HEK293 (cell line): ENCODE measurements around the gene RAET1G.

ENCODE experiments used
- CTCF ChIA-PET: fragments of 350-600 bp; formaldehyde crosslinking; extraction: SDS; loops from one replicate; lab custom pipeline; 2021; ENCODE audit warnings: antibody characterized with exemption; lab: Yijun Ruan, JAX
- POLR2A ChIA-PET: fragments of 300-600 bp; formaldehyde crosslinking; extraction: SDS; loops from one replicate; lab custom pipeline; 2020; ENCODE audit warnings: antibody characterized with exemption, inconsistent platforms; lab: Yijun Ruan, JAX
- H3K27ac ChIP-seq: fragments of 200-500 bp; sonication (Bioruptor generic); 2 replicates; pipeline ENCODE4 v1.5.1; 2014; ENCODE audit warnings: low read depth, low read length, control low read depth, inconsistent platforms; ENCODE audit errors: extremely low read depth
- H3K36me3 ChIP-seq, 2 experiments: fragments of 200-500 bp in 1 of 2; sonication (Bioruptor generic) in 1 of 2; 1 replicate in 1 of 2; 2 replicates in 1 of 2; pipeline ENCODE4 v1.5.1; 2014 to 2017; ENCODE audit warnings: inconsistent platforms in 2 of 2, low read length in 2 of 2; ENCODE audit not compliant: control insufficient read depth in 2 of 2, insufficient read depth in 1 of 2
- H3K4me1 ChIP-seq: fragments of 200-500 bp; sonication (Bioruptor generic); 2 replicates; pipeline ENCODE4 v1.5.1; 2014; ENCODE audit warnings: mild to moderate bottlenecking, low read length, inconsistent platforms; ENCODE audit not compliant: control insufficient read depth, insufficient read depth
- H3K4me3 ChIP-seq: 2 replicates; pipeline ENCODE4 v1.5.1; 2011; ENCODE audit warnings: low read depth, mild to moderate bottlenecking, control low read depth, low read length, moderate library complexity
- H3K9me3 ChIP-seq: fragments of 200-500 bp; sonication (Bioruptor generic); 2 replicates; pipeline ENCODE4 v1.5.1; 2014; ENCODE audit warnings: low read depth, low read length, inconsistent platforms; ENCODE audit not compliant: control insufficient read depth, insufficient read depth
- CTCF ChIP-seq: fragments of 450-650 bp; formaldehyde crosslinking; IDR thresholded peaks from 2 replicates; pipeline ENCODE4 v1.5.1; 2016; ENCODE audit warnings: missing biosample characterization, missing genetic modification characterization
- HOXC10 ChIP-seq: sonication (generic); formaldehyde crosslinking; IDR thresholded peaks from 2 replicates; pipeline ENCODE4 v1.8.1; 2023; ENCODE audit warnings: mild to moderate bottlenecking, missing genetic modification reagents
- KLF10 ChIP-seq: fragments of 450-650 bp; IDR thresholded peaks from 2 replicates; pipeline ENCODE4 v1.5.1; 2018; ENCODE audit warnings: missing biosample characterization, mild to moderate bottlenecking, missing genetic modification characterization
- MEIS1 ChIP-seq: sonication (generic); formaldehyde crosslinking; IDR thresholded peaks from 2 replicates; pipeline ENCODE4 v1.8.1; 2022; ENCODE audit warnings: missing genetic modification reagents, mild to moderate bottlenecking, borderline replicate concordance
- REST ChIP-seq: fragments of 450-650 bp; formaldehyde crosslinking; IDR thresholded peaks from 2 replicates; pipeline ENCODE4 v1.5.1; 2016; ENCODE audit warnings: missing biosample characterization, missing genetic modification characterization
- SP3 ChIP-seq: fragments of 450-650 bp; formaldehyde crosslinking; IDR thresholded peaks from 2 replicates; pipeline ENCODE4 v1.5.1; 2016; ENCODE audit warnings: missing biosample characterization, missing genetic modification characterization
- ZBTB11 ChIP-seq: fragments of 450-650 bp; formaldehyde crosslinking; conservative IDR thresholded peaks from 2 replicates; pipeline ENCODE4 v1.5.1; 2016; ENCODE audit warnings: low read depth, missing biosample characterization, missing genetic modification characterization
- ZIC2 ChIP-seq: fragments of 450-650 bp; formaldehyde crosslinking; IDR thresholded peaks from 2 replicates; pipeline ENCODE4 v1.5.1; 2016; ENCODE audit warnings: missing biosample characterization, missing genetic modification characterization
- ZNF169 ChIP-seq: fragments of 450-650 bp; formaldehyde crosslinking; IDR thresholded peaks from 2 replicates; pipeline ENCODE4 v1.5.1; 2016; ENCODE audit warnings: missing biosample characterization, missing genetic modification characterization
- ZNF18 ChIP-seq: fragments of 450-650 bp; formaldehyde crosslinking; IDR thresholded peaks from 2 replicates; pipeline ENCODE4 v1.5.1; 2016; ENCODE audit warnings: missing biosample characterization, missing genetic modification characterization
- ZNF266 ChIP-seq: fragments of 450-650 bp; formaldehyde crosslinking; IDR thresholded peaks from 2 replicates; pipeline ENCODE4 v1.5.1; 2016; ENCODE audit warnings: missing biosample characterization, missing genetic modification characterization, low read depth
- ZNF404 ChIP-seq: fragments of 450-650 bp; formaldehyde crosslinking; IDR thresholded peaks from 2 replicates; pipeline ENCODE4 v1.5.1; 2017; ENCODE audit warnings: missing biosample characterization, missing genetic modification characterization
- ZNF521 ChIP-seq: fragments of 450-650 bp; formaldehyde crosslinking; IDR thresholded peaks from 2 replicates; pipeline ENCODE4 v1.5.1; 2017; ENCODE audit warnings: missing biosample characterization, mild to moderate bottlenecking, missing genetic modification characterization
- ZNF596 ChIP-seq: fragments of 450-650 bp; IDR thresholded peaks from 2 replicates; pipeline ENCODE4 v1.5.0; 2018; ENCODE audit warnings: missing biosample characterization, mild to moderate bottlenecking, missing genetic modification characterization, moderate library complexity
- ZNF623 ChIP-seq: fragments of 450-650 bp; formaldehyde crosslinking; IDR thresholded peaks from 2 replicates; pipeline ENCODE4 v1.5.1; 2016; ENCODE audit warnings: missing biosample characterization, missing genetic modification characterization
- ZNF645 ChIP-seq: fragments of 450-650 bp; formaldehyde crosslinking; IDR thresholded peaks from 2 replicates; pipeline ENCODE4; 2016; ENCODE audit warnings: missing biosample characterization, missing genetic modification characterization
- ZNF76 ChIP-seq: fragments of 450-650 bp; formaldehyde crosslinking; IDR thresholded peaks from 2 replicates; pipeline ENCODE4; 2016; ENCODE audit warnings: low read depth, missing biosample characterization, missing genetic modification characterization, borderline replicate concordance
- ZSCAN18 ChIP-seq: fragments of 450-650 bp; formaldehyde crosslinking; IDR thresholded peaks from 2 replicates; pipeline ENCODE4 v1.5.1; 2016; ENCODE audit warnings: missing biosample characterization, missing genetic modification characterization

The RAET1G gene

GRCh38 chr6:149889326-149889725 is 33.6 kb downstream of the RAET1G start:
- H3K4me1 ChIP-seq = no peaks in the 10 kb centered on the region
- no peak overlapping the region for H3K27ac ChIP-seq
- POLR2A ChIA-PET = no interaction called here
- CTCF ChIA-PET = interaction anchor here (0.6 to 0.7 kb wide), 4 partner anchors 44 to 1329 kb away, joined by 3 read pairs; no protein-coding TSS in a partner anchor
- H3K9me3 ChIP-seq = no peaks in the 10 kb centered on the region
- no peaks in the 10 kb centered on the region for H3K36me3 ChIP-seq
- H3K4me3 ChIP-seq = no peak overlapping the region
- TF ChIP-seq ZNF645 (tag by site-specific recombination) (no peak), ZNF596 (no peak), ZNF169 (tag by site-specific recombination) (no peak), ZIC2 (tag by site-specific recombination) (no peak), CTCF (tag by site-specific recombination) (no peak), ZNF18 (no peak), SP3 (tag by site-specific recombination) (no peak), HOXC10 (CRISPR knock-in tag) (no peak), ZSCAN18 (tag by site-specific recombination) (no peak), ZNF623 (tag by site-specific recombination) (no peak), ZNF266 (tag by site-specific recombination) (no peak), ZBTB11 (tag by site-specific recombination) (no peak), ZNF521 (tag by site-specific recombination) (no peak), REST (tag by site-specific recombination) (no peak), KLF10 (tag by site-specific recombination) (no peak), MEIS1 (CRISPR knock-in tag) (no peak), ZNF404 (tag by site-specific recombination) (no peak), ZNF76 (tag by site-specific recombination) (no peak)
